ENCODE measurements around the gene DLGAP1. TPM values are rescaled to one million over a fixed set of nuclear protein-coding genes. Genes with fewer than 3 reads are reported as not detected.

The DLGAP1 gene
- total and polyA plus RNA-seq, 2 experiments from 2014 or later: 17.0 to 48.5 TPM

GRCh38 chr18:3624546-3624934 lies 830.6 kb downstream of the DLGAP1 start:
- H3K4me3 Mint-ChIP-seq: peak overlapping the region; percentile 24; the same call in 1 of the 3 replicates
- ATAC-seq: no peak

More at GRCh38 chr18:3624546-3624934, 830.6 kb downstream of the DLGAP1 start:
- Histone ChIP-seq H3K36me3 (ENCODE audit: insufficient read depth) (no peaks in the 10 kb centered on the region), H3K4me2 (peak overlapping the region; percentile 31), H3F3A (replicated peaks; ENCODE audit: low read depth) (no peaks in the 10 kb centered on the region), H3K9me2 (ENCODE audit: insufficient read depth) (no peaks in the 10 kb centered on the region), H3K4me1 (ENCODE audit: insufficient read depth) (peaks cover 31% of the 10 kb centered on the region), H3K4me3 (no peak overlapping the region), H4K20me1 (replicated peaks; ENCODE audit: insufficient read depth) (no peaks in the 10 kb centered on the region), H3K27ac (ENCODE audit: low read depth) (peak overlapping the region; percentile 60), H2AFZ (no peak overlapping the region), H3K27me3 (ENCODE audit: insufficient read depth) (no peaks in the 10 kb centered on the region), H3K79me2 (replicated peaks; ENCODE audit: insufficient read depth) (no peaks in the 10 kb centered on the region)
- peaks cover 29% of the 10 kb centered on the region for H3K4me1 Mint-ChIP-seq
- H3K36me3 Mint-ChIP-seq (ENCODE audit: low read depth): no peaks in the 10 kb centered on the region
- DNase-seq (ENCODE audit: low spot score): no peak
- H3K27ac Mint-ChIP-seq: peak overlapping the region; percentile 88
- H3K27me3 Mint-ChIP-seq (ENCODE audit: insufficient read depth, low read depth, poor library complexity): peaks cover 10% of the 10 kb centered on the region
- TF ChIP-seq CREB1 (CRISPR knock-in tag; IDR thresholded peaks at IDR 0.05; ENCODE audit: low read depth): no peak
- TF ChIP-seq NANOG (IDR thresholded peaks at IDR 0.05; ENCODE audit: borderline replicate concordance): no peak
- TF ChIP-seq ZNF331 (CRISPR knock-in tag; IDR thresholded peaks at IDR 0.05; ENCODE audit: low read depth): no peak
- TF ChIP-seq POLR2AphosphoS5 (IDR thresholded peaks at IDR 0.05; ENCODE audit: low read depth): no peak
- TF ChIP-seq REST (IDR thresholded peaks at IDR 0.05; ENCODE audit: unreplicated experiment): no peak
- TF ChIP-seq ZNF114 (CRISPR knock-in tag; IDR thresholded peaks at IDR 0.05): no peak
- no peak for TF ChIP-seq CTCF (conservative IDR thresholded peaks at IDR 0.05; ENCODE audit: low read depth in 2 of 2)
- no peak for TF ChIP-seq STAT1 (IDR thresholded peaks at IDR 0.05; ENCODE audit: unreplicated experiment)
- no peak for TF ChIP-seq ZNF462 (CRISPR knock-in tag; IDR thresholded peaks at IDR 0.05)
- no peaks in the 10 kb centered on the region for H3K9me3 Mint-ChIP-seq

All from GM23338 (cell line).